Measurements from ENCODE around the gene TMEM165.

- TF ChIP-seq, protein P1, sequence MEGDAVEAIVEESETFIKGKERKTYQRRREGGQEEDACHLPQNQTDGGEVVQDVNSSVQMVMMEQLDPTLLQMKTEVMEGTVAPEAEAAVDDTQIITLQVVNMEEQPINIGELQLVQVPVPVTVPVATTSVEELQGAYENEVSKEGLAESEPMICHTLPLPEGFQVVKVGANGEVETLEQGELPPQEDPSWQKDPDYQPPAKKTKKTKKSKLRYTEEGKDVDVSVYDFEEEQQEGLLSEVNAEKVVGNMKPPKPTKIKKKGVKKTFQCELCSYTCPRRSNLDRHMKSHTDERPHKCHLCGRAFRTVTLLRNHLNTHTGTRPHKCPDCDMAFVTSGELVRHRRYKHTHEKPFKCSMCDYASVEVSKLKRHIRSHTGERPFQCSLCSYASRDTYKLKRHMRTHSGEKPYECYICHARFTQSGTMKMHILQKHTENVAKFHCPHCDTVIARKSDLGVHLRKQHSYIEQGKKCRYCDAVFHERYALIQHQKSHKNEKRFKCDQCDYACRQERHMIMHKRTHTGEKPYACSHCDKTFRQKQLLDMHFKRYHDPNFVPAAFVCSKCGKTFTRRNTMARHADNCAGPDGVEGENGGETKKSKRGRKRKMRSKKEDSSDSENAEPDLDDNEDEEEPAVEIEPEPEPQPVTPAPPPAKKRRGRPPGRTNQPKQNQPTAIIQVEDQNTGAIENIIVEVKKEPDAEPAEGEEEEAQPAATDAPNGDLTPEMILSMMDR (IDR thresholded peaks at IDR 0.05): no peak
- TF ChIP-seq EP300 (IDR thresholded peaks at IDR 0.05): no peak
- no peak for TF ChIP-seq POLR2A (IDR thresholded peaks at IDR 0.05)
- no peak for TF ChIP-seq POLR2AphosphoS5 (IDR thresholded peaks at IDR 0.05)
Measured at GRCh38 chr4:55348466-55348865, 47.3 kb upstream of the TMEM165 start.
